D341Med (cell line): ENCODE data around the gene CCDC74A.
"Not testable (repeated sequence)": the region's sequence is repeated elsewhere in the genome, so short reads cannot be mapped to it uniquely, and the experiment has no call there.

Experiments
- DNase-seq: peaks from one replicate; pipeline ENCODE4 v3.0.0; 2012; ENCODE audit warnings: low spot score

CCDC74A gene

DNA sequence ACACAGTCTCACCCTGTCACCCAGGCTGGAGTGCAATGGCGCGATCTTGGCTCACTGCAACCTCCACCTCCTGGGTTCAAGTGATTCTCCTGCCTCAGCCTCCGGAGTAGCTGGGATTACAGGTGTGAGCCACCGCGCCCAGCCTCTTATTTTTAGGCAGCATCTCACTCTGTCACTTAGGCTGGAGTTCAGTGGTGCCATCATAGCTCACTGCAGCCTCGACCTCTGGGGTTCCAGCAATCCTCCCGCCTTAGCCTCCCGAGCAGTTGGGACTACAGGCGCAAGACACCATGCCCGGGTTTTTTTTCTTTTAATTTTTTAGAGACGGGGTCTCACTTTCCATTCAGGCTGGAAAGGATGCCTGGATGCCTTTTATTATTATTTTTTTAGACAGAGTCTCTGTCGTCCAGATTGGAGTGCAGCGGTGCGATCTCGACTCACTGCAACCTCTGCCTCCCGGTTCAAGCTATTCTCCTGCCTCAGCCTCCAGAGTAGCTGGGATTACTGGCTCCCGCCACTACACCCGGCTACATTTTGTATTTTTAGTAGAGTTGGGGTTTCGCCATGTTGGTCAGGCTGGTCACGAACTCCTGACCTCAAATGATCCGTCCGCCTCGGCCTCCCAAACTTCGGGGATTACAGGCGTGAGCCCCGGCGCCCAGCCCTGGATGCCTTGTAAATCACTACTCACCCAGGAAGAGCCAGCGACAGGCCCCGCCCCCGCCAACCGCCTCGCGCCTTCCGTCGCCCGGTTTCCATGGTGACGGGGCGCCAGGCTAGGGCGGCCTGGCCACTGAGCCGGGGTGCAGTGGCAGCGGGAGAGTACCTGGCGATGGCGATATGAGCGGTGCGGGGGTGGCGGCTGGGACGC lies at the start of gene CCDC74A:
Gene CCDC74A (plus strand): TSS at position 758 of the 871 bp plus-strand sequence. CDS start 83 bp downstream, at position 841.
- not testable (repeated sequence) for DNase-seq

DNA sequence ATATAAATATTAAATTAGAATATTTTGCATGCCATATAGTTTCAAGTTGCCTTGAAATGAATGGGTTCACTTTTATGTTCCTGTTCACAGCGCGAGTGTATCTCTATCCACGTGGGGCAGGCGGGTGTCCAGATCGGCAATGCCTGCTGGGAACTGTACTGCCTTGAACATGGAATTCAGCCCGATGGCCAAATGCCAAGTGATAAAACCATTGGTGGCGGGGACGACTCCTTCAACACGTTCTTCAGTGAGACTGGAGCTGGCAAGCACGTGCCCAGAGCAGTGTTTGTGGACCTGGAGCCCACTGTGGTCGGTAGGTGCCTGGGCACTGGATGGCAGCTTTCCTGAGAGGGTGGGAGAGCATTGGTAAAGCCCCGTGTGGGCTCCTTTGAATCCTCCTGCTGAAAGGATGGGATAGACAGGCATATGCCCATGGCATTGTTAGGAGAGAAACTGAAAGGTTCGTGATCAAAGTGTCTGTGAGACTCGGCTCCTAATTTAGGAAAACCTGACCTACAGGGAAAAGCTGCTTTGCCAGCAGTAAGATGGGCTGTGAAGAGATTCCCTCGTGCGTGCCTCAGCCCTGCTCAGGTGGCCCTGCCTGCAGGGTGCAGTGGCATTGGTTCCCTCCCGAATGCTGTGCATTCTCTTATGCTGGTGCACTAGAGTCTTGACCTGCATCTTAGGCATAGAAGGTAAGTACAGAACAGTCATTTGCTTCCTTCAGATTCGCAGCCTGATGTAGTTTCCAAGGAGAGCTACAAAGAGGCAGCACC lies 49.4 kb upstream of the CCDC74A start:
- not testable (repeated sequence) for DNase-seq

DNA sequence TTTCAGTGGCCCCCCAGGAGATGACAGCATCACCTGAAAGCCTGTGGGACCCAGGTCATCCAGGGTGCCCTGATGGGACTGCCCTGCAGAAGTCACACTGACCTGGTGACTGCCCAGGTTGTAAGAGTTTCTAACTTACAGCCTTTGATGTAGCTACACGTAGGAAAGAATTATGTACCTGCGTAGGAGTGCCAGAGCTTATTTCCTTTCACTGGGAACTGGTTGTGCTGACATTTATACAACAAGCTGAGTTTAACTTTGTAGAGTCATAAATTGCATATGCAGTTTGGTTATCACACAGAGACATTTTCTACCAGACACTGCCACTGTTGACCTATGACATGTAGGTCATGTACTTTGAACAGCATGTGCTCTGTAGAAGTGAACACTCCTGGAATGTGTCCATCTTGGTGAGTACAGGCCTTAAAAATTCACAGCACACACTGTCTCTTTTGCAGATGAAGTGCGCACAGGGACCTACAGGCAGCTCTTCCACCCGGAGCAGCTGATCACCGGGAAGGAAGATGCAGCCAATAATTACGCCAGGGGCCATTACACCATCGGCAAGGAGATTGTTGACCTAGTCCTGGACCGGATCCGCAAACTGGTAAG lies 48.7 kb upstream of the CCDC74A start:
- not testable (repeated sequence) for DNase-seq

GRCh38 chr2:131480351-131480750 lies 47.3 kb upstream of the CCDC74A start:
- DNase-seq, result not testable (repeated sequence)

- DNase-seq, result not testable (repeated sequence)
These were observed 45.1 kb upstream of the CCDC74A start for GRCh38 chr2:131482506-131483155.

DNA sequence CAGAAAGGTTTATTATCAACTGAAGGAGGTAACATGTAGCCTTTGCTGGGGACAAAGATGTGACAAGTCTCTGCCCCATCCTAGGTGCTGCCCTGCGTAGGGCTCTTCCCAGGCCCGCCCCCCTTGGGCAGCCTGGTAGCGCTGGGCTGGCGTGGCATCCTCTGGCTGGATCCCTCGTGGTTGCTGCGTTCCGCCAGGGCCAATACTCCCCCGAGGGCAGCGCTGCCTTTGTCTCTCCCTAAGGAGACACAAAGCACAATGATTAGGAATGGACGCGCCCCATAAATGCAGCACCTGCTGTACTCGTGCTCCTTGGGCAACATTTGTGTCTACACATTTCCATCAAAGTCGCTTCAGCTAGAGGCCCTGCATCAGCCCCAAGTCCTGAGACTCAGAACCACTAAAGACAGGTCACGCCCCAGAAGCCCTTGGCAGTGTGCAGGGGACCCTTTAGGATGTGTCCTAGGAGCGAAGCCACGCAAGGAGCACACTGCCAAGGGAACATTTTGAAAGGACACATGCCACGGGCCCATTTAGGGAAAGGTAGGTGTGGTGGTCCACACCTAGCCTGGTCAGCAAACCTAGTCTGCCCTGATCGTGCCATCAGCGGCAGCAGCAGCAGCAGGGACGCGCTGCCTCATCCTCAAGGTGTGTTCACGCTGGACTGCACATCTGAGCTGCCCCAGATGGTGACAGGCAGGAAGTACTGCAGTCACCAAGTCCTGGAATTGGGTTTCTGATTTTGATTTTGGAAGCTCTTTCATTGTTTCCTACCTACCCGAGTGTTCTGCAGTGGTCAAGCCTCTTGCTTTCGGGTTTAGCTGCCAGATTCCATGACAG lies 43.5 kb upstream of the CCDC74A start:
- not testable (repeated sequence) for DNase-seq

DNA sequence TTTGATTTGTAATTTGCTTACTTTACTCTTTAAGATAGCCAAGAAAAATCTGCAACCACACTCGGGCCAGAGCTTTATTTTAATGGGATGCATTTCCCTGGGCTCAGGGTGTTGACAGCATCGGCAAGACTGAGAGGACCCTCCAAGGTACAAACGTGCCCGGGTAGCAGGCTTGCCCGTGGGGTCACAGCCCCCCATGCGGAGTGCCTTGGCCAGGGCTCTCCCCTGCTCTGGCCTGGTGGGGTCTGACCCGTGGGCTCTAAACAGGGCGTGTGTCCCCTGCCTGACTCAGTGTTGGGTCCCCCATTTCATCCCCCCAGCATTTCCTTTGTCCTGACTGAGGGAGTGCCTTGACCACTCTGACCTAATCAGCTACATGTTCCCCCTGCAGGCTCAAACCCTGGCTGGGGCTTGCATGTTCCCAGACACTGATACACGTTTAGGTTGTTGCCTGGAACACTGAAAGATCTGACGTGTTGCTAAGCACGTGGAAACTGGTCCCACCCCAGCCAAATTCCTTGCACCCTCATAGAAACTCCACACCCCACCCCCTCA lies 42.7 kb upstream of the CCDC74A start:
- DNase-seq, result not testable (repeated sequence)

GRCh38 chr2:131486201-131486902 lies 41.3 kb upstream of the CCDC74A start:
- DNase-seq, result not testable (repeated sequence)

GRCh38 chr2:131488306-131489205 lies 39.1 kb upstream of the CCDC74A start:
- no peak for DNase-seq

- DNase-seq, result not testable (repeated sequence)
These were observed 36.8 kb upstream of the CCDC74A start for GRCh38 chr2:131490616-131491468.

GRCh38 chr2:131491469-131491836 lies 36.2 kb upstream of the CCDC74A start:
- DNase-seq, result not testable (repeated sequence)

- not testable (repeated sequence) for DNase-seq
These were observed 35.7 kb upstream of the CCDC74A start, which contains the start of gene MZT2A for GRCh38 chr2:131492015-131492417. MZT2A (minus strand) TSS chr2:131492397; CDS start chr2:131492376, 21 bp downstream.

DNA sequence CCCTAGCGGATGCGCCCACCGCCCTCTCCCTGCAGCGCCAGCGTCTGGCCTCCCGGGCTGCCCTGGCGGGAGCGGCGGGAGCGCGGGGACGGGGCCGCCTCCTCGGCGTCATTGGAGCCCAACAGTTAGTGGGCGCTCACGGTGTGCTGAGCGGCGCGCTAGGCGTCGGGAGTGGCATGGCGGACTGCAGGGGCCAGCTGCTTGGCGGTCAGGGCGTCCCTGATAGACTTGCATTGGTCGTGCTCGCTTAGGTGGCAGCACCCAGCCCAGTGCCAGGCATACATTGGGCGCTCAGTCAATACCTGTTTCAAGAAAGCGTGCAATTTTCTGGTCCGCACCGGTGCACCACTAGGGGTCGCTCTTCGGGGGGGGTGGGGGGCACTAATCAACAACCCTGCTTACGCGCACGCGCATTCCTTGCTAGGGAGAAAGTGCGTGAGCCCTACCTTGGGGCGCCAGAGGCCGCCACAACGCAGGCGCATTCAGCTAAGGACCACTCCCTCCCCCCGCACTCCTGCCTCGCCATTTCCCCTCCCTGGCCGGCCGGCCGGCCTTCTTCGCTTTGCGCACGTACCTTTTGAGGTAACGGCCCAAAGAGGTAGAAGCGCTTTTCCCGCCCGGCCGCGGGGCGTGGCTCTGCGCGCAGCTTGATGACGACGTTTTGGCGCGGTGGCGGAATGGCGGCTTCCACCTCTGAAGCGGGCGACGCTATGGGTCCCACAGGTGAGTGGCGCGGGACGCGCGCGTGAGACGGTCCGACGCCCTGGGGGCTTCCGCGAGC lies 35.1 kb upstream of the CCDC74A start:
- peak; percentile 93 for DNase-seq

DNA sequence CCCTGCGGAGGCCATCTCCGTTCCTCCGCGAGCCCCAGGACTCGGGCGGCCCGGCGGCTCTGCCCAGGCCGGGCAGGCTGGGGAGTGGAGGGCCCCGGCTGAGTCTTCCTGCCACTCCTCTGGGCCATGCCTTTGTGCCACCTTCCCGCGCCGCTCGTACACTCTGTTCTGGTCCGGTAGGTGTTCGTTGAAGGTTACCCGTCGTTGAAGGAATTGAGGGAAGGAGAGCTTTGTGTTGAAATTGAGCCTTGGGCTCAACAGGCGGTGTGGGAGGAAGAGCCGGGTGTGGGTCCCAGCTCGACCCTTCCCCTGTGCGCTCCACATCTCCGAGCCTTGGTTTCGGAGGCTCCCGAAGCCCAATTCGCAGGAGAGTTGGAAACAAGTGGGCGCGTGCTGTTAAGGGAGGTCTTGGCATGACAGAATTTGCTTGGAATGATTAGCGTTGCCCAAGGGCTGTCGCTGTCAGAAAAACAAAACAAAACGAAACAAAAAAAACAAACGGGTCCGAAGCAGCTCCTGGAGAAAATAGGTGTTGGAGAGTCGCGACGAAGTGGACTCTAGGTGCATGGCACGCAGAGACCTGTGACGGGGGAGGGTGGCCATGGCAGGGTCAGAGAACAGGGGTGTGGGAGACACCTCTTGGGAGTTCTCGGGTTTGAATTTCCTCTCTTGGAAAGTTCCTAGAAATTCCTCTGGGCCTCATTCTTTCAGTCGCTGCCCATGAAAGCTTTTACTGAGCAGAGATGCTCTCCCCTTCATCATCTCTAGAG lies 34.3 kb upstream of the CCDC74A start:
- DNase-seq, result no peak

DNA sequence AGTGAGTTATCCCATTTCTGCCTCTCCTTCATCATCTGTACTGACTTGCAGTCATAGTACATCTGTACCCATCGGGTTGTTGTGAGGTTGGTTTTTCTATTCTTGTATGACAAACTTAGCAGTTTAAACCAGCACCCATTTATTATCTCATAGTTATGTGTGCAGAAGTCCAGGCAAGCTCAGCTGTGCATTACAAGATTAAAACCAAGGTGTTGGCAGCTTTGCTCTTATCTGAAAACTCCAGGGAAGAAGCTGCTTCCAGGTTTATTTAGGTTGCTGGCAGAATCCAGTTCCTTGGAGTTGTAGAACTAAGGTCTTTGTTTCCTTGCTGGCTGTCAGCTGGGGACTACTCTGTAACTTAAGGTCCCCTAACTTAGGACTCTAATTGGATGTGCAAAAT lies 32.2 kb upstream of the CCDC74A start:
- not testable (repeated sequence) for DNase-seq

- DNase-seq, result not testable (repeated sequence)
These were observed 29.2 kb upstream of the CCDC74A start for GRCh38 chr2:131498321-131498973.
